ENCODE measurements around the gene NHERF2.

Gene NHERF2

GRCh38 chr16:2084895-2085625 is 58.4 kb downstream of the NHERF2 start:
- DNase-seq, result no peak

GRCh38 chr16:2085669-2086068 is 59.0 kb downstream of the NHERF2 start:
- DNase-seq, result no peak

DNA sequence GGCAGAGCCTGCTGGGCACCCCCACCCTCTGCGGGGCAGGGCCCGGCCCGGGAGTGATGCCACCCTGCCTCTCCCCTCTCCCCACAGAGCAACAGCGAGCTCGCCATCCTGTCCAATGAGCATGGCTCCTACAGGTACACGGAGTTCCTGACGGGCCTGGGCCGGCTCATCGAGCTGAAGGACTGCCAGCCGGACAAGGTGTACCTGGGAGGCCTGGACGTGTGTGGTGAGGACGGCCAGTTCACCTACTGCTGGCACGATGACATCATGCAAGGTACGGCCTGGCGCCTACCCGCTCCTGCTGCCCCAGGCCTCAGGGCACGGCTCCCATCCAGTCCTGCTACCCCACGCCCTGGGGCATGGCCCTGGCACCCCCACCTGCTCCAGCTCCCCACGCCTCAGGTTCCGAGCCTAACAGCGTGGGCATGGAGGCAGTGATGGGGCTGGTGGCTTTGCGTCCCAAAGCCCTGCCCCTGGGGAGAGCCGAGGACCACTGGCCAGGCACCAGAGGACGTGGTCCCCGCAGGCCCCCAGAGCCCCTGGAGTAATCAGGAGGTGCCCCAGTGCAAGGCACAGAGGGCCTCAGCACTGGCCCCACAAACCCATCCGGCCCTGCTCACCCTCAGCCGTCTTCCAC is 59.5 kb downstream of the NHERF2 start:
- DNase-seq, result no peak

DNA sequence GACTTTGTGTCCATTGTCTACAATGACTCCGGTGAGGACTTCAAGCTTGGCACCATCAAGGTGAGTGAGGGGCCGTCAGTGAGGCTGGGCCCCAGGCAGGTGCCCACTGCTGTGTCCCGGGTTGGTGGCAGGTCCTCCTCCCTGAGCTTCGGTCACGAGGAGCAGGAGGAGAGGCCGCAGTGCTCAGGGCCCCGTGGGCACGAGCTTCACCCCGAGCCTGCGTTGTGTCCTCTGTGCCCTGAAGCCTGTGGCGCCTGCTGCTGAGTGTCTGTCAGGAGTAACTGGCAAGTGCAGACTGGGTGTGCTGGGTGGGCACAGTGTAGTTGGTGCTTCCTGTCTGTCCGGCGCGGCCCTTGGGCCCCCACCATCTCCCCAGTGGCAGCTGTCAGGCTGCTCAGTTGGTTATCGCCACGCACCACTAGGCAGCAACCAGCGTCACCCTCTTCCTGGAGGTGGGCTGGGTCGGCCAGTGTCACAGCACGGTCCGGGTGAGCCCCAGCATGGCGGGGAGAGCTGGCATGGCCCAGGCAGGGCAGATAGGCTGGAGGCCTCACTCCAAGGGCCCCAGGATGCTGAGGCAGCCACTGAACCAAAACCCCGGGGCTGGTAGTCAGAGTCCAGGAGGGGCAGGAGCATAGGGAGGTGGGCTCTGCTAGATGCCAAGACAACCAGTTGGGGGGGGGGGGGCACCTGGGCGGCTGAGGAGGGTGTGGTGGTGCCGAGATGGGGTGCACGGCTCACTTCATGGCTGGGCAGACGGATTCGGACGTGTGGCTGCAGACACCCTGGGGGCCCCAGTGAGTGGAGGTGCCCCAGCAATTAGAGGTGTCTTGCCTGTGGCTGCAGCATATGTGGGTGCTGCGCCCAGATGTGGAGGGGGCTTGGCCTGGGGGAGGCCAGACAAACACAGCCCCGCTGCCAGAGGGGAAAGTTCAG is 60.4 kb downstream of the NHERF2 start:
- DNase-seq, result no peak

GRCh38 chr16:2087748-2088631 is 61.3 kb downstream of the NHERF2 start:
- DNase-seq, result no peak

Data from GOT3 (cell line).